Endothelial cell of umbilical vein (primary cell): ENCODE data around the gene AQP12B. TPM values are rescaled to one million over a fixed set of nuclear protein-coding genes. Genes with fewer than 3 reads are reported as not detected.
"Not testable (repeated sequence)": the region's sequence is repeated elsewhere in the genome, so short reads cannot be mapped to it uniquely, and the experiment has no call there.

Source experiments
- BruUV-seq: library from RNA; stranded (reverse); fragments of 400-500 nt; replicated peaks from 2 replicates; lab custom pipeline; 2021; lab: Mats Ljungman, UMichigan
- CTCF ChIA-PET: fragments of 300-600, 350-600 bp; sonication (Branson Sonifier 250); formaldehyde crosslinking; loops from one replicate; lab custom pipeline; 2021; ENCODE audit warnings: antibody characterized with exemption, inconsistent platforms; lab: Charles Lee
- POLR2A ChIA-PET: fragments of 300-600, 350-600 bp; sonication (Branson Sonifier 250); formaldehyde crosslinking; loops from one replicate; lab custom pipeline; 2021; ENCODE audit warnings: antibody characterized with exemption, inconsistent platforms; lab: Charles Lee
- DNase-seq: peaks from one replicate; pipeline ENCODE4 v3.0.0-alpha.2; 2011; ENCODE audit warnings: low read depth, low spot score
- FAIRE-seq: peaks from 2 replicates; lab custom pipeline; 2011; peaks lifted over from hg19 to GRCh38; lab: Jason Lieb, UNC
- H2AFZ ChIP-seq: 2 replicates; pipeline ENCODE4 v1.6.0; 2012; ENCODE audit warnings: low read depth, low read length, control low read depth, inconsistent platforms
- H3K27ac ChIP-seq: 2 replicates; pipeline ENCODE4 v1.5.1; 2011; ENCODE audit warnings: low read depth, mild to moderate bottlenecking, control low read depth, low read length, moderate library complexity; ENCODE audit not compliant: insufficient read depth
- H3K27me3 ChIP-seq, 2 experiments: 2 replicates each; pipeline versions ENCODE4 v1.6.0 to v1.6.1; 2011; ENCODE audit warnings: low read length in 2 of 2, mixed read lengths in 1 of 2; ENCODE audit not compliant: control insufficient read depth in 2 of 2, insufficient read depth in 2 of 2
- H3K36me3 ChIP-seq, 2 experiments: 2 replicates in 1 of 2; 3 replicates in 1 of 2; pipeline ENCODE4 v1.5.1; 2011; ENCODE audit warnings: low read length in 2 of 2, mild to moderate bottlenecking in 1 of 2, moderate library complexity in 1 of 2; ENCODE audit not compliant: control insufficient read depth in 2 of 2, insufficient read depth in 2 of 2; ENCODE audit errors: extremely low read depth in 1 of 2
- H3K4me1 ChIP-seq: 3 replicates; pipeline ENCODE4 v1.5.1; 2011; ENCODE audit warnings: mild to moderate bottlenecking, low read length; ENCODE audit not compliant: control insufficient read depth, insufficient read depth; ENCODE audit errors: extremely low read depth
- H3K4me2 ChIP-seq: 2 replicates; pipeline ENCODE4 v1.6.1; 2011; ENCODE audit warnings: low read length, control low read depth, mixed read lengths; ENCODE audit not compliant: insufficient read depth
- H3K4me3 ChIP-seq, 3 experiments: fragments of 200-600 bp in 1 of 3; sonication (generic), shearing (Covaris generic) in 1 of 3; replicated peaks in 1 of 3; 2 replicates each; pipeline ENCODE4 v1.5.1; 2011 to 2016; ENCODE audit warnings: control low read depth in 3 of 3, low read length in 3 of 3, mild to moderate bottlenecking in 2 of 3, inconsistent platforms in 1 of 3, low read depth in 1 of 3, moderate library complexity in 1 of 3; ENCODE audit not compliant: insufficient read depth in 1 of 3
- H3K79me2 ChIP-seq: 2 replicates; pipeline ENCODE4 v1.6.0; 2012; ENCODE audit warnings: low read length, inconsistent platforms; ENCODE audit not compliant: control insufficient read depth, insufficient read depth
- H3K9ac ChIP-seq: replicated peaks from 2 replicates; pipeline ENCODE3; 2011; ENCODE audit warnings: low read length, control low read depth; ENCODE audit not compliant: insufficient read depth; ENCODE audit errors: extremely low read depth
- H3K9me1 ChIP-seq: replicated peaks from 3 replicates; pipeline ENCODE4 v1.6.0; 2011; ENCODE audit warnings: mild to moderate bottlenecking, low read length; ENCODE audit not compliant: control insufficient read depth, insufficient read depth; ENCODE audit errors: extremely low read depth
- H3K9me3 ChIP-seq: replicated peaks from 2 replicates; pipeline ENCODE4 v1.5.1; 2012; ENCODE audit warnings: low read length, inconsistent platforms; ENCODE audit not compliant: control insufficient read depth, insufficient read depth
- H4K20me1 ChIP-seq: replicated peaks from 2 replicates; pipeline ENCODE3; 2011; ENCODE audit warnings: mild to moderate bottlenecking, low read length; ENCODE audit not compliant: control insufficient read depth, insufficient read depth; ENCODE audit errors: extremely low read depth
- dilution Hi-C: fragments of 300-500 bp; cut with MboI; formaldehyde crosslinking; loops from one replicate; pipeline ENCODE4 v1.15.0; 2019; ENCODE audit warnings: low sequenced_read_pairs; ENCODE audit not compliant: extremely low pct_ligation_motif_present
- intact Hi-C: fragments of 100-400 bp; cut with micrococcal nuclease; formaldehyde crosslinking; loops from one replicate; pipeline ENCODE4 v1.10.0; 2022
- polyA plus RNA-seq, 4 experiments: library from polyadenylated mRNA; depleted of rRNA in 3 of 4; stranded (reverse) in 3 of 4; unstranded in 1 of 4; fragments of >200 nt; gene quantifications; 2 replicates each; pipeline versions ENCODE4 v1.2.1 to v1.2.3, GENCODE V29; 2011 to 2012; ENCODE audit warnings: missing spikeins in 1 of 4
- total RNA-seq: library from RNA; stranded (reverse); gene quantifications from 2 replicates; pipeline ENCODE4 v1.2.3, GENCODE V29; 2021

AQP12B gene
- total and polyA plus RNA-seq, 2 donors (not counting 3 experiments of a cell fraction or from before 2014, with no cell fraction given): not detected

DNA sequence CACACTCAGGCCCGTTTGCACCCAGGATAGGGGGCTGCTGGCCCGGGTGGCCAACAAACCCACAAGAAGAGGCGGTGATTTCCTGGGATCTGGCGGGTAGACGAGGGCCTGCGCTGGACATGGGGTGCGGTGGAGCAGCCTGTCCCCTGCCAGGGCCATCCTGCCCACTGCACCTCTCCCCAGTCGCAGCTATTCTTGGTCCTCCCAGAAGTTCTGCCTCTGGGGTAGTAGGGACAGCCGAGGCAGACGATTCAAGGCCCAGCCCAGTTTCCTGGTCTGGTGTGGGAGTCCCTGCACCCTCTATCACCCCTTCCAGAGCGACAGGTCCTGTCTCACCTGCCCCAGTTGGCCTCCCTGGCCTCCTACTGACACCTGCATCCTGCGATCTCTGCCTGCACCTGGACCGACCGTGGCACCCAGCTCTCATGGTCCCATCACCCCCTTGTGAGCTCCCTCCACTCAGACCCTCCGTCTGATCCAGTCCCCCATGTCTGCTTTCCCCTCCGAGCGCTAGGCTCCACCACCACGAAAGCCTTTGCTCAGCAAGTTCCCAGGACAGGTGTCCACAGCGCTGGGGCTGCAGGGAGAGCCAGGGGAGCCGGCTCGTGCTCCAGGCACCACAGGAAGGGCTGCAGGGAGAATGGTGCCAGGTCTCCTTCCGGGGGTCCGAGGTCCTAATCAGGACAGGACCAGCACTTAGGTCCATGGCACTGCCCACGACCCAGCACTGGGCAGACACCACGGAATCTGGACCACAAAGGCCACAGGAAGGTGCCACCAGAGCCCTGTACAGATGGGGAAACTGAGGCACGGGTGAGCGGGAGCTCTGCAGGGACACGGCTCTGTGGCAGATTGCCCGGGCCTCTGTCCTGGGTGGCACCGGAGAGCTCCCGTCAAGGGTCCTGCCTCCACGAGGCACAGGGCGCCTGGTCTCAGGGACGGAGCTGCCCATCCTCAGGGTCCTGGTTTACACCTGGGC lies 10.2 kb upstream of the AQP12B start:
- H3K27me3 ChIP-seq, H3K79me2 ChIP-seq, H3K9me3 ChIP-seq, H3K4me3 ChIP-seq, CTCF ChIA-PET, H3K4me2 ChIP-seq, dilution Hi-C loops, H3K4me1 ChIP-seq, POLR2A ChIA-PET, H2AFZ ChIP-seq, H3K36me3 ChIP-seq, intact Hi-C loops, H3K27ac ChIP-seq, BruUV-seq, H3K9ac ChIP-seq, FAIRE-seq, DNase-seq, H3K9me1 ChIP-seq, H4K20me1 ChIP-seq: not testable (repeated sequence)

DNA sequence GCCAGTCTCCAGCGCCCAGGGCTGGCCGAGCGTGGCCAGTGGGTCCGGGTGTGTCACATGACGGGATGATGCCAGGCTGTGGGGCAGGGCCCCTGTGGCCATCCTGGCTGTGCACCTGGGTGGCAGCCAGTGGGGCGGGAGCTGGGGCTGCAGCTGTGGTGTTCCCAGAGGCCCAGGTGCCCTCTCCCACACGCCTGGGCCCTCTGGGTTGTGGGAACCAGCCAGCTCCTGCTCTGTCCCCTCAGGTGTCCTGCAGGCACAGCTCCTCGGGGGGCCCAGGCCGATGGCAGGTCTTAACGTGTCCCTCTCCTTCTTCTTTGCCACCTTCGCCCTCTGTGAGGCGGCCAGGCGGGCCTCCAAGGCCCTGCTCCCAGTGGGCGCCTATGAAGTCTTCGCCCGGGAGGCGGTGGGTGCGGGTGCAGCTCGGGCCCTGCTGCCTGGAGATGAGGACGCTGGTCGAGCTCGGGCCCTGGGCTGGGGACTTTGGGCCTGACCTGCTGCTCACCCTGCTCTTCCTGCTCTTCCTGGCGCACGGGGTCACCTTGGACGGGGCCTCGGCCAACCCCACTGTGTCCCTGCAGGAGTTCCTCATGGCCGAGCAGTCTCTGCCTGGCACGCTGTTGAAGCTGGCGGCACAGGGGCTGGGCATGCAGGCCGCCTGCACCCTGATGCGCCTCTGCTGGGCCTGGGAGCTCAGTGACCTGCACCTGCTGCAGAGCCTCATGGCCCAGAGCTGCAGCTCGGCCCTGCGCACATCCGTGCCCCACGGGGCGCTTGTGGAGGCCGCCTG lies 9.1 kb upstream of the AQP12B start, which contains the start of gene AQP12A:
TSS of gene AQP12A (plus strand) at position 236 of the 790 bp plus-strand sequence. CDS start at position 284, 48 bp downstream.
- H3K4me3 ChIP-seq, BruUV-seq, intact Hi-C loops, H3K79me2 ChIP-seq, POLR2A ChIA-PET, dilution Hi-C loops, H3K9me3 ChIP-seq, H3K27me3 ChIP-seq, CTCF ChIA-PET, FAIRE-seq, H3K36me3 ChIP-seq, H4K20me1 ChIP-seq, H3K27ac ChIP-seq, H3K9ac ChIP-seq, DNase-seq, H3K9me1 ChIP-seq, H3K4me2 ChIP-seq, H2AFZ ChIP-seq, H3K4me1 ChIP-seq: not testable (repeated sequence)

DNA sequence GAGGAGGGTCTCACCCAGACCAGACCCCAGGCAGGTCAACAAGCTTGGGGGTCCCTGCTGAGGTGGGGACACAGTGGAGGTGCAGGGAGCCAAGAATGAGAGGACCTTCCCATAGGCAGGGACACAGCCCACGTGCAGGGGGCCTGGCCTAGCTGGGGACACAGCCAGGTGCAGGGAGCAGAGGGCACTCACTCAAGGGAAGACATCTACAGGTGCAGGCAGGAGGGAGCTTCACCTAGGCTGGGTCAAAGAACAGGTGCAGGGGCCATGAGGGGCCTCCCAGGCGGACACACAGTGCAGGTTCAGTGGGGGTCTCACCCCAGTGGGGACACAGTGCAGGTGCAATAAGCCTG lies 8.4 kb upstream of the AQP12B start:
- H3K9me3 ChIP-seq, CTCF ChIA-PET, H3K27me3 ChIP-seq, intact Hi-C loops, FAIRE-seq, POLR2A ChIA-PET, H3K9me1 ChIP-seq, BruUV-seq, H3K4me3 ChIP-seq, H3K4me2 ChIP-seq, H3K9ac ChIP-seq, DNase-seq, H3K36me3 ChIP-seq, H3K79me2 ChIP-seq, H2AFZ ChIP-seq, H4K20me1 ChIP-seq, H3K27ac ChIP-seq, H3K4me1 ChIP-seq, dilution Hi-C loops: not testable (repeated sequence)
